GM19351 (cell line): ENCODE measurements around the gene KERA.
"Not testable (repeated sequence)": the region's sequence is repeated elsewhere in the genome, so short reads cannot be mapped to it uniquely, and the experiment has no call there.

ENCODE experiments used
- ATAC-seq: cut with Tn5 transposase; IDR thresholded peaks from one replicate; pipeline ENCODE4 v1.9.1; 2021; ENCODE audit warnings: mild to moderate bottlenecking, moderate library complexity; ENCODE audit not compliant: unreplicated experiment

Gene KERA, protein sequence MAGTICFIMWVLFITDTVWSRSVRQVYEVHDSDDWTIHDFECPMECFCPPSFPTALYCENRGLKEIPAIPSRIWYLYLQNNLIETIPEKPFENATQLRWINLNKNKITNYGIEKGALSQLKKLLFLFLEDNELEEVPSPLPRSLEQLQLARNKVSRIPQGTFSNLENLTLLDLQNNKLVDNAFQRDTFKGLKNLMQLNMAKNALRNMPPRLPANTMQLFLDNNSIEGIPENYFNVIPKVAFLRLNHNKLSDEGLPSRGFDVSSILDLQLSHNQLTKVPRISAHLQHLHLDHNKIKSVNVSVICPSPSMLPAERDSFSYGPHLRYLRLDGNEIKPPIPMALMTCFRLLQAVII

DNA sequence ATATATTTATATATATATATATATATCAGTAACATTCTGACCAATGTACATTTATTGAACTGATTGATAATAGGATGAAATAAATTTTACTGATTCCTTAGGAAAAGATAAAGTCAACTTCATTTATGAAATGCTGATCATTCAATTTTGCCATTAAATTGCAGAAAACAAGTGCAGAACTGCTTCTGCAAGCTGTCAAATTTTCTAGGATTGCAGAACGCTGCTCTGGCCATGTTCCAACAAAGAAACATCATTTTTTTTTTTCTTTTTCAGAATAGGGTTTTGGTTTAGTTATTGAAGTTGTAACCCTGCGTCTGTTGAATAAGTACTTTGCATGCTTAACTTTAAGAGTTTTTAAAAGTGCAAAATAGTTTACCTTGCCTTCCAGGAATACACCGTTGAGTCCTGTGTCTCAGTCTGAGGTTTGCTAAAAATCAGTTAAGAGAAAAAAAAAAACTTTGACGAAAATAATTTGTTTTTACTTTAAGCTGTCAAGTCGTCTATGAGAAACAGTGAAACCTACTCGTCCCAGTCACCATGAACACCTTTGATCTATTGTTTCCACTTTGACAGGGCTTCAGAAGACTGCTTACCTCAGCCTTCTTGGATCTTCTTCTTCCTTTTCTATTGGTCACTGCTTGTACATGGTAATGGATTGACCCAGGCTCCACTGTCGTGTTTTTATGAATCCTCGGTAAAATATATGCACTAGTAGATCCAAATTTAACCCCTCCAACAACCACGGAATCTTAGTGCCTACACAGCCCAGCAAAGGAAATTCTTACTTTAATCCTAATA lies at the start of gene KERA:
Gene KERA, minus strand, starts transcription at position 657 of the 798 bp plus-strand sequence. CDS start 1,743 bp downstream, outside the sequence.
- no peak for ATAC-seq

DNA sequence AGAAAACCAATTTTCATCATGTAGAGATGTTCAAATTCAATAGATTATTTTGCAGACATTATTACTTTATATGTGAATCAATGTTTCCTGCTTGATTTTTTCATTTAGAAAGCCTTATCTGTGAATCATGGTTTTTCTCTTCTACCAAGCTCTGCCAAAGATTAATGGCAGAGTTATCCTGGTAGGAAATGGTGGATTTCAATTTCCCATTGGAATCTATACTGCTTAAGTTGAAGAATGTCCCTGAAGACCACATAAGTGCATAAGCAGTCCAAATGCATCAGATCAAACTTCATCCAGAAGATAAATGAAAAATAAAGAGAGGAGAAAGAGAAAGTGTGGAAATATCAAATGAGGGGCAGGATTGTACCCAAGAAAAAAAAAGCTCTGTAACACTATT lies 48.5 kb upstream of the KERA start:
- no peak for ATAC-seq

DNA sequence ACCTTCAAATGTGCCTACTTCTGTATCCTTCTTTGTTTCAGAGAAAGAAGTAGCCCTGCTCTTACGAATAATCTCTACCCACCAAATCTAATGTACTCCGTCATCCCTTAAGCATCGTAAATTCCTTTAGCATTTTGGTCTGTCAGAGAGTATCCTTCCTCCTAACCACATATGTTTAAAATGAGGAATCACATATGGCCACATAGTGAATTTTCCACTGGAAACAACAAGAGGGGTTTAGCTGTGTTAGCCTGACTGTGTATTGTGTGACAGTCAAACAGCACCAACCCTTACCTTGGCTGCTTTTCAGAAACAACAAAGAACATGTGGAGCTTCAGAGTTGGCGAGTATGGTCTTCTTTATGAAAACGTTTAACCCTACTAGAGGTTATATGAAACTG lies 48.0 kb upstream of the KERA start:
- no peak for ATAC-seq

DNA sequence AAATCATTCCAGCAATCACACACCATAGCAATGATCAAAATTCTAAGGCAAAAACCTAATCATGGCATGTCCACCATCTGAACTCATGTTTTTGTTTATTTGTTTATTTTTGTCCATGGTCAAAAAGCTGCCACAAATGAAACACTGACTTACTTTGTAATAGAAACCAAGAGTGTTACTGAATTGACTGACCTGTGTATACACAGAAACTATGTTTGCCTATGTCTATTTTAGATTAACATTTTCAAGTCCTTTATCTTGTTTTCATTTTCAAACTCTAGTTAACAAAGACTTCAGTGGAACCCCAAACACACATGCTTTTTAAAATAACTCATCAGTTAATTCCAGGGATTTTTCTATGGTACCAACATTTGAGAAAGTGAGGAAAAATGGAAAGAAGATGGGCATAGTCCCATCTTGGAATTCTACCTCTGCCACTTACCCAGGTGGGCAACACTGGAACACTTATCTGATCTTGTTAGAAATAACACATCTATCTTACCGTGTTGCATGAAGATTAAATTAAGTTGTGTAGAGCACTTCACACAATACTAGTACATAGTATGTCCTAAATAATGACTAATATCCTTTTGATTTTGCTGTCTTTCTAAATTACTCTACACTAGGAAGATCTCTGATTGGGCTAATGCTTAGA lies 47.1 kb upstream of the KERA start:
- ATAC-seq, result peak; percentile 63

DNA sequence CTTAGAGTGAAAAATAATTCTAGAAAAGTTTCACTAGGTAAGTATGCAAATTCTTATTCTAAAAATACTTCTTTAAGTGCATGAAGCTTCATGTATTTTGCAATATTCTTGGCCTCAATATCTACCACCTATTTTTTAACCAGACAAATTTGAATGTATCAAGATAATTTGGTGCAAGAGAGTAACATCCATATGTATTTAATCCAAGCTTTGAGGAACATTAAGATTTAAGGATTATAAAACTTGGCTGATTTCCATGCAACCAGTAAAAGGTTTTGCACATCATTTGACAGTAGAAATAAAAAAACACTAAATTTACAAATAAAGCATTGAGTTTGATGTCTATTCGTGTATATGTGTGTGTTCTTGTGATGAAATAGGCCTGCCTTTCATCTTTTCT lies 45.8 kb upstream of the KERA start:
- ATAC-seq, result no peak

DNA sequence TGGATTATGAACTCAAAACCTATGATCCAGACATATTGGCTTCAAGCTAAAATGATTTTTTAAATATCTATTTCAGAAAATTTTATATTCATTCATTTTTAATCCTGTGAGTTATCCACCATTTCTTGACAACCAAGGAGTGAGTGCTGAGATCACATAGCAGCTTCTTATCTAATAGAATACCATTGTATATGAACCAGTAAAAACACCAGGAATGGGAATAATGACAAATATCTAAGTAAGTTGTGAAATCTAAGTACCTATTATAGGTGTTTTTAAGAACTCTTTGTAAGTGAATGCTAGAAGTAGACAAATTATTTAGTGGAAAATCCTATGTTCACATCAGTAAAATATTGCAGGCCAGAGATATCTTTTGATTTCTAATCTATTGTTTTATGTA lies 45.3 kb upstream of the KERA start:
- ATAC-seq, result no peak

DNA sequence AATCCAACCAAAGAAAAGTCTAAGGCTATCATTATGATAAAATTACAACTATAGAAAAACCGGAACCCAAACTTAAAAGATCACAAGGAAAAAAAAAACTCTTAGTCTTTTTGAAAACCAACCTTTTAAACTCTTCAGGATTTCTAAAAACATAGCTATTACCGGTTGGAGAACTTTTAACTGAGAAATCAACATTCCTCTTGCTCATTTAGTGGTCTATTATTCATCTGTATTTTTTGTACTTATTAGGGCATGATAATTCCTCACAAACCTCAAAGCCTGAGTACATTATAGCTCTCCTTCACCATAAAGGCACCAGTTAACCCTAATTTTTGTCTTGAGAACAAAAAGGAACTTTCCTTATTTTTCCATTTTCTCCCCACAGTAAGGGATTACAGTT lies 43.1 kb upstream of the KERA start:
- no peak for ATAC-seq

DNA sequence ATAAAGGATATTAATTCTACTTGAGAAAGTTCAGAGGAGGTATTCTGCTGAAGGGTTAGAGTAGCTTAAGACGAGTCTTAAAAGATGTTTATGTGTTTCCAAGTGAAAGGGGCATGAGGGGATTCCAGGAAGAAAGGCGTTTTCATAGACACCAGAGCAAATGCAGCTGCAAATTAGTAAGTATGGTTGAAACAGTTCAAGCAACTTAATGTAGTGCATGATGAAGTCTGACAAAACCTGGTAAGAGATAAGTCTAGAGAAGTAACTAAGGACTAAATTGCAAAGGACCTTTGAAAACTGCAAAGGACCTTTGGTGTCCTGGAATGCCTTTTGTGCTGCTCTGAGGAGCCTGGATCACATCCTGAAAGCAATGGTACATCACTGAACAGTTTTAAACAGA lies 42.0 kb upstream of the KERA start:
- no peak for ATAC-seq

DNA sequence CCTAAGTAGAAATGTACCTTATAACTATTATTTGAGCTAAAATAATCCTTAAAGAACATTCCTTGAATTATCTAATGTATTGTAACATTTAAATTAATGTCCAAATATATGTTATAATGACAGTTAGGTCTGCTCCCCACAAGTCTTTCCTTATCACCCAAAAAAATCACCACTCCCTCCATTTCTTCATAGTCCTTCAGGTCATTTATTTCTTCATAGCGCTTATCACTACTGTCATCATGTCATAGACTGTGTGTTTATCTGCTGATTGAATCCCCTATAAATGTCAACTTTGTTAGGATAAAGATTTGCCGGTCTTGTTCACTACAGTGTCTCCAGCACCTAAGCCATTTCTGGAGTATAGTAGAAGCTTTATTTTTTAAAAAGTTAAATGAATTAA lies 41.5 kb upstream of the KERA start:
- ATAC-seq, result no peak

DNA sequence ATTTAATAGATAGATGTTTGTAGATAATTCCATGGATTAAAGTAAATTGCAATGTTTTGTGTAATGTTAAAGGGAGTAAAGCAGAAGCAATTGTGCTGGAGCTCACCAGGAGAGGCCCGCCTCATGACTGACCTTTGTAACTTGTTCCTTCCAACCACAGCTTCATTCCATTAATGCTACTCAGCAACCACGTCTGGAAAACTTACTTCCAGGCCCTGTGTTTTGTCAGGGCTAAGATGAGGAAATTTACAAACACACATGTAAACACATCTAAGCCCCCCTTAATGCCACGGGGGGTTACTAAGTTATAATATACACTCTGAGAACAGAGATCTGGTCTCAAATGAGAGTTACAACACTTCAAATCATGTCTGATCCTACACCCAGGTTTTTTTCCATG lies 41.1 kb upstream of the KERA start:
- ATAC-seq, result no peak

DNA sequence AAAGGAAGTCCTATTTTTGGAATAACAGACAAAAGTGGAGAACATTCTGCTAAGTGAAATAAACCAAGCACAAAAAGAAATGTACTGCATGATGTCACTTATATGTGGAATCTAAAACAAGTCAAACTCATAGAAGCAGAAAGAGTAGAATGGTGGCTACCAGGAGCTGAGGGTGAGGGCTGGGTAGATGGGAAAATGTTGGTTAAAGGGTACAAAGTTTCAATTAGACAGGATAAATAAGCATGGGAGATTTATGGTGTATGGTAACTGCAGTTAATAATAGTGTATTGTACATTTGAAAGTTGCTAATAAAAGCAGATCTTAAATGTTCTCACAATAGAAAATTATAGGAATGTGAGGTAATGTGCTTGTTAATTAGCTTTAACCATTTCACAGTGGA lies 40.6 kb upstream of the KERA start:
- ATAC-seq, result no peak

DNA sequence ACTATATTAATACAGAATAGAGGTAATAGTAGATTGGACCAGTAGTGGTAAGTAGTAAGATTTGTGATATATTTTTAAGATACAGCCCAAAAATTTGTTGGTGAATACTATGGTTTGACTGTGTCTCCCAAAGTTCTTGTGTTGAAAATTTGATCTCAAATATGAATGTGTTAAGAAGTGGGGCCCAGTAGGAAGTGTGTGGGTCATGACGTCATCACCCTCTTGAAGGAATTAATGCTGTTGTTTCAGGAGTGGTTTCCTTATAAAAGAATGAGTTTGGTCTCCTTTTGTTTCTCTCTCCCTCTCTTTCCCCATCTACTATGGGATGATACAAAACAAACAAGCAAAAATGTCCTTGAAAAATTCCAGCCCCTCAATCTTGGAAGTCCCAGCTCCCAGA lies 37.1 kb upstream of the KERA start:
- ATAC-seq, result no peak

DNA sequence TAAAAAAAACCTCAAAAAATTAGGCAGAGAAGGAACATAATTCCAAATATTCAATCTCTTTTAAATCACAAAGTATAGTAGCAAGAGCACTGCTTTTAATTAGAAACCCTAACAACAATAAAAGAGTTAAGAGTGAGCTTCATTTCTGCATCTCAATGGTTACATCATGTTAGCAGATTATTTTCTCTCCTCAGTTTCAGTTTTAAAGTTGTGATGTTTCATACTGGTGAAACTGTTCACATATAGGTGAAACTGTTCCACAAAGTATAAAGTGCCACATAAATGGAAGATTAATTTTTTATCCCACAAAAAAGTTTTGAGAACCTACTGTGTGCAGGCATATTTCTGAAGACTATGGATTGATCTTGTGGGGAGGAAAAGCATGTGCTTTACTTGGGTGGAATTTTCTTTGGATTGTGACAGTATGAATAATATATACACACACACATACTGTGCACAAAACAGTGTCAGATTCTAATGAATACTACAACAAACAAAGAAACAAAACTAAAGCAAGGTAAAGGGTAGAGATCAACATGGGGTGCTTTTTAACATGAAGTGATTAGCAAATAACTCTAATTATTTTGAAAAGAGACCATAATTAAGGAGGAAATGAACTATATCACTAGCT lies 36.3 kb upstream of the KERA start:
- no peak for ATAC-seq

DNA sequence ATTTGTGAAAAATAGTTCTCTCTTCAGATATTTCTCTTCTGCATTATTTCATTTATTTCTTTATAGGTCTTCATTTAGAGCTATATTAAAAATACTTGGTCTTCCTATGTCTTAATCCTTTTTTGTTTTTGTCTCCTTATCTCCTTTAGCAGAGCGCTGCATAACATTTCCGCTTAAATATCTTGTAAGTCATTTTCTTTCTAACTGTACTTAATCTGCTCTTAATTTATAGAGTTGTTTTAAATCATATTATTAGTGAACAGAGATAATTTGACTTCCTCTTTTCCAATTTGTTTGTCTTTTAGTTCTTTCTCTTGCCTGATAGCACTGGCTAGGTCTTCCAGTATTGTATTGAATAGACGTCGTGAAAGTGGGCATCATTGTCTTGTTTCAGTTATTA lies 35.5 kb upstream of the KERA start:
- ATAC-seq, result no peak

DNA sequence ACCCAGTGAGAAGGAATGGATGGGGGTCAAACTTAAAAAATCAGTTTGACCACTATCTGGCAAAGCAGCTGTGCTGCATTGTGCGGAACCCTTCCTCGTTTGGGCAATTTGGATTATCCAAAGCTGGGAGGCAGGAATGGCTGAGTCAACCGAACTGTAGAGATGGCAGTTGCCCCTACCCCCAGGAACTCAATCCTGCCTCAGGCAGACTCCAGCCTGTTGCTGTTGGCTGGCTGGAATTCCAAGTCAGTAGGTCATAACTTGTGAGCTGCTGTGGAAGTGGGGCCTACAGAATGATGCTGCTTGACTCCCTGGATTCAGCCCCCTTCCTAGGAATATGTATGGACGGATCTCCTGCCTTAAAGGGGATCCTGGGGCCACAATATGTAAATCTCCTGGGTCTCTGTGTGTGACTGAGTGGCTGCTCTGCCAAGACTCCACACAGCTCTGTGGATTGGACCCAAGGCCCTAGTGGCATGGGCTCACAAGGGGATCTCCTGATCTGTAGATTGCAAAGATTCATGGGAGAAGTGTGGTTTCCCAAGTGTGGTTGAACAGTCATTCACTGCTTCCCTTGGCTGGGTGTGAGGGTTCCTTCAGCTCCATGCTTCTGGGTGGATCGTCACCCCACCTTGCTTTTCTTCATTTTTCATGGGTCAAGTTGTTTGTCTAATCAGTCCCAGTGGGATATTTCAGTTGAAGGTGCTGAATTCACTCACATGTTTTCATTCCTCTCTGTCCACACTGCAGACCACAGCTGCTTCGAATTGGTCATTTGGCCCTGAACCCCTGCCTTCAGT lies 34.3 kb upstream of the KERA start:
- ATAC-seq, result no peak

DNA sequence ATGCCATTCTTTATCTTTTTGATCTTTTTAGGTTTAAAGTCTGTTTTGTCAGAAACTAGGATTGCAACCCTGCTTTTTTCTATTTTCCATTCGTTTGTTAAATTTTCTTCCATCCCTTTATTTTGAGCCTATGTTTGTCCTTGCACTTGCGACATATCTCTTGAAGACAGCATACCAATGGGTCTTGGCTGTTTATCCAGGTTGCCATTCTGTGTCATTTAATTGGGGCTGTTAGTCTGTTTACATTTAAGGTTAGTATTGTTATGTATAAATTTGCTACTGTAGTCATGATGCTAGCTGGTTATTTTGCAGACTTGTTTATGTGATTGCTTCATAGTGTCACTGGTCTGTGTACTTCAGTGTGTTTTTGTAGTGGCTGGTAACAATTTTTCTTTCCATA lies 32.1 kb upstream of the KERA start:
- not testable (repeated sequence) for ATAC-seq

DNA sequence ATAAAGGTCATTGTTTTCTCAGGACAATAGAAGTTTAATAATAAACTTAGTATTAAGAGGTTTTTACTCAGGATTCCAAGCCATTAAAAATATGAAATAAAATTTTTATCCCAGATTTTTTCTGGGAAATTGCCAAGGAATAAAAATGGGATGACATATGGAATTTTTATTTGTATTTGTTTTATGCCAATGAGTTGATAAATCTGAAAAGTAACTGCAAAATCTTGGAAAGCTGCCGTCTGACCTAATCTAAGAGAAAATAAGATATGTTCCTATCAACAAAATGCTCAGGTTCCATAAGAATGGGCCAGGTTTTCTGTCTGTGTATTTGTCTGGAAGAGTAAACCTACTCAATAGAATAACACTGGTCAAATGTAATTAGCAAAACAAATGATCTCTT lies 22.2 kb upstream of the KERA start:
- no peak for ATAC-seq

DNA sequence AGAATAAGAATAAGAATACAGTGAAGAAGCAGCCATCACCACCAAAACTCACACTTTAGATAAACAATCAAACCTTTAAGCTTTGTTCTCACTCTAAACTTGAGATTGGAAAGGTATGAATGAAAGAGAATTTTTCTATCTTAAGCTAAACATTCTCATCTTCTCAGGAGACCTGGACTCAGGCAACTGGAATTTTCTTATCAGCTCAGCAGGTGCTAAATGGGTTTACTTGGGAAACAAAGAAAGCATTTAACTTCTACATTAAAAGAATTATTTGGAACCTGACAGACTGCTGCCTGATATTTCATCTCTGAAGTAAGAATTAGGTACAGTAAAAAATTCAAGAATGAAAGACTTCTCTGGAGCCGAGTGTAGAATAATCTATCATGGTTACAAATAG lies 20.7 kb upstream of the KERA start:
- ATAC-seq, result no peak

DNA sequence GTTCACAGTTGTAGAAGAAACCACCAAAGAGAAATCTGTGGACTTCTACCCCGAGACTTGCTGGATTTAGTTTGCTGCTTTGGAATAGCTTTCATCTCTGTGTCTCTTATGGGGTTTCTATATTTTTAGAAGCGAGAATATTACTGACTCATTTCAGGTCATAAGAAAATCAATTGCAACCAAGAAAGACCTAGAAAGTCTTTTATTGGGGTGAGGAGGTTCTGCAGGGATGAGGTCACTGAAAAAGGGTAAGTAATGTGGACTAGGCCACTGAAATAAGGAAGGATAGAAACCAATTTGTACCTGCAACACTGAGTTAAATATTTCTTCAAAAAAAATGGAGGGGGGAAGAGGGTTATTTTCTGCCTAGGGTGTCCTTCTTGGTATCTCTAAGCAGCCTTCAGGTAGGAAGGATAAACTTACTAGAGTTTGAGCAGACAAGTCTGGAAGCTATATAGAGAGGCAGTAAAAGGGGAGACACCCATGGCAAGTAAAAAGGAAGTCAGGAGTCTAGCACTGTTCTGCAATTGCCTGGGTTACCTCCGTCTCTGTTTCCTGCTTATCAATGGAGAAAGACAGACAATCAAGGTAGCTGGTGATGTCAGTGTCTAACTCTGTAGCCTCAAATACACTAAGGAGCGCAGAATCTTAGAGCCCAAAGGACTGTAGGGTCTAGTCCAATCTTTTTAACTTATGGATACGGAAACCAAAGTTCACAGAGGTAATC lies 19.6 kb upstream of the KERA start:
- peak; percentile 73 for ATAC-seq

DNA sequence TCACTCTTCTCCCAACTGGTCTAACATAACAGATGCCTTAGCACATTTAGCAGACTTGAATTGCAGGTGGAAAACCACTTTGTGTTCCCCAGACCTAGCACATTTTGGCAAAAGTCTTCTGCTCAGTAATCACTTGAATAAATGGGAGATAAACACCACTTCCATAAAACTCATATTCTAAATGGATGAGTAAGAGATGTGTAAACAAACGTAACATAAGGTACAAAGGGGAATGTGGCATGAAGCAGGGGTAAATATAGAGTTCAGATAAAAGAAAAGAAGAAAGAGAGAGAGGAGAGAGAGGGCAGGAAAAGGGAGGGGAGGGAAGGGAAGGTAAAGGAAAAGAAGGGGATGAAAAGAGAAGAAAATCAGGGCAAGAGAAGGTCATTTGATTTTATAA lies 17.0 kb upstream of the KERA start:
- ATAC-seq, result no peak
